ENCODE measurements around the gene CHST15. TPM values are rescaled to one million over a fixed set of nuclear protein-coding genes. Genes with fewer than 3 reads are reported as not detected.

The CHST15 gene
- total and polyA plus RNA-seq, 4 donors: 5.4 to 45.3 (median 36.7) TPM

DNA sequence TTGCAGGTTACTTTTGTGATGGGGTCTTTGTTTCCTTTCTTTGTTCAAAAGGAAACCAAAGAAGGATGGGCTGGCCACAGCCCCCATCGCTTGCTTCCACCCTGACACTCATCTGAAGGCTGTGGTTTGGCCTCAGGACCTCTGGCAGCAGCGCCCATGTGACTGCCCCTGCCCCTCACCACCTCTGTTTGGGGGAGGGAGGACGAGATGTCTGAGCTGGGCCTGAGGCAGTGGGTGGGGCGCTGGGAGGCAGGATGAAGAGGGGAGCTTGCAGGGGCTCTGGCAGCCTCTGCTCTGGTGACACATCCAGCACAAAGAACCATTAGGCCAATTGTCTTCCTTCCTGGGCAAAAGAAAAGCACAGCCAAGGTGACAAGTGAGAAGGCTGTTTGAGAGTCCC, 15.9 kb upstream of the CHST15 start:
- H3K4me1 ChIP-seq (ENCODE audit: control insufficient read depth in 5 of 5, insufficient read depth in 5 of 5, low read length in 5 of 5): peaks cover 0 to 14% (median 6%) of the 10 kb centered on the region in 5 donors
- no peaks in the 10 kb centered on the region for H3K36me3 ChIP-seq (ENCODE audit: control insufficient read depth in 4 of 4, insufficient read depth in 4 of 4, low read length in 4 of 4)
- H3K4me3 ChIP-seq: no peak overlapping the region
- DNase-seq (no peak), ATAC-seq (ENCODE audit: insufficient read depth, low FRiP score) (no peak)
- H3K27me3 ChIP-seq (ENCODE audit: control insufficient read depth in 3 of 3, insufficient read depth in 3 of 3, low read length in 2 of 3): peaks cover 0 to 2% (median 0%) of the 10 kb centered on the region in 3 donors
- no peak for TF ChIP-seq CTCF (IDR thresholded peaks at IDR 0.05; ENCODE audit: control extremely low read depth, extremely low read depth)
- H3K9ac ChIP-seq (ENCODE audit: insufficient read depth in 1 of 2, low read length in 2 of 2): no peak overlapping the region
- 37 to 66% methylated on average over 4 of the region's 4 CpGs for WGBS, 2 donors
- no peak overlapping the region for H3K27ac ChIP-seq (ENCODE audit: low read depth in 1 of 2, low read length in 1 of 2)
- H3K9me3 ChIP-seq (ENCODE audit: control insufficient read depth in 4 of 4, insufficient read depth in 3 of 4, low read length in 3 of 4): no peaks in the 10 kb centered on the region

- no peak for DNase-seq
- no peaks in the 10 kb centered on the region for H3K36me3 ChIP-seq (ENCODE audit: control insufficient read depth in 4 of 4, insufficient read depth in 4 of 4, low read length in 4 of 4)
- H3K9ac ChIP-seq (ENCODE audit: insufficient read depth in 1 of 2, low read length in 2 of 2): no peak overlapping the region
- no peak overlapping the region for H3K4me3 ChIP-seq
- ATAC-seq (ENCODE audit: insufficient read depth, low FRiP score): no peak
- H3K27ac ChIP-seq (ENCODE audit: low read depth in 1 of 2, low read length in 1 of 2): no peak overlapping the region
- H3K9me3 ChIP-seq (ENCODE audit: control insufficient read depth in 4 of 4, insufficient read depth in 3 of 4, low read length in 3 of 4): no peaks in the 10 kb centered on the region
- peaks cover 0 to 2% (median 0%) of the 10 kb centered on the region in 3 donors for H3K27me3 ChIP-seq (ENCODE audit: control insufficient read depth in 3 of 3, insufficient read depth in 3 of 3, low read length in 2 of 3)
- H3K4me1 ChIP-seq (ENCODE audit: control insufficient read depth in 5 of 5, insufficient read depth in 5 of 5, low read length in 5 of 5): peaks cover 0 to 14% (median 6%) of the 10 kb centered on the region in 5 donors
- TF ChIP-seq CTCF (IDR thresholded peaks at IDR 0.05; ENCODE audit: control extremely low read depth, extremely low read depth): no peak
- 75 to 80% methylated on average over 5 of the region's 5 CpGs for WGBS, 2 donors
Observed at GRCh38 chr10:124107072-124107471, 13.7 kb upstream of the CHST15 start.

DNA sequence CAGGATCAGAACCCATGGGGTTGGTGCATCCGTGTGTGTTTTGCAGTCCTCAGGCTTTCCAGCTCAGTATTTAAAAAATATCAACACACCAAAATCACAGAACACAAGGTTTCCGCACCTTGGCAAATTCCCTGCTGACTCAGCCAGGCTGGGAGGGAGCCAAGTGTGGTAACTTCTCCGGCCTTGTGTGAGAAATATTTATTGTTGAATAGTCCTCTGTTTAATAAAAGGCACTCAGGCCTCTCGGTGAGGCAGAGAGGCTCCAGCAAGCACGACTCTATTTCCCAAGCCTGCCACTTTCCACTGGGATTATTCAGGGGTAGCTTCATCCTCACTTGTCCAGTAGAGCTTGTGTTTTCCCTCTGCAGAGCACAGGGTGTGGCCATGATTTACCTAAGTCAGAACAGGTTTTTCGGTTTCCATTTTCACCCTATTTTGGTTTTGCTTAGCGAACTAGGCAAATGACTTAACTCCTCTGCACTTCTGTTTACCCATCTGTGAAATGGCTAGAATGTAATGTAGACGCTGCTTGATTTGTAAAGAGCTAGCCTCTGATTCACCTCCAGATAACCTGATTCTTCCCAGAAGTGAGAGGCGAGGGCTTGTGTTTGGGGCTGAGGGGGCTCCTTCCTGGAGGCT, 13.0 kb upstream of the CHST15 start:
- H3K9ac ChIP-seq (ENCODE audit: insufficient read depth in 1 of 2, low read length in 2 of 2): no peak overlapping the region
- peak; percentile 68 for ATAC-seq (ENCODE audit: insufficient read depth, low FRiP score)

More for the DNA sequence above, 13.0 kb upstream of the CHST15 start:
- DNase-seq: peak; percentile 32 to 49 (median 35)
- Histone ChIP-seq H3K27ac (ENCODE audit: low read depth in 1 of 2, low read length in 1 of 2) (peak overlapping the region in 1 of 2 donors; percentile 58), H3K4me3 (no peak overlapping the region), H3K27me3 (ENCODE audit: control insufficient read depth in 3 of 3, insufficient read depth in 3 of 3, low read length in 2 of 3) (no peaks in the 10 kb centered on the region), H3K4me1 (ENCODE audit: control insufficient read depth in 5 of 5, insufficient read depth in 5 of 5, low read length in 5 of 5) (peaks cover 0 to 14% (median 6%) of the 10 kb centered on the region in 5 donors), H3K9me3 (ENCODE audit: control insufficient read depth in 4 of 4, insufficient read depth in 3 of 4, low read length in 3 of 4) (no peaks in the 10 kb centered on the region), H3K36me3 (ENCODE audit: control insufficient read depth in 4 of 4, insufficient read depth in 4 of 4, low read length in 4 of 4) (no peaks in the 10 kb centered on the region)
- WGBS, 2 donors: 26 to 32% methylated on average over 9 of the region's 9 CpGs
- no peak for TF ChIP-seq CTCF (IDR thresholded peaks at IDR 0.05; ENCODE audit: control extremely low read depth, extremely low read depth)
